GM21447 (cell line): ENCODE measurements around the gene TAS1R2.
"Not testable (repeated sequence)": the region's sequence is repeated elsewhere in the genome, so short reads cannot be mapped to it uniquely, and the experiment has no call there.

Source experiments
- ATAC-seq: cut with Tn5 transposase; IDR thresholded peaks from one replicate; pipeline ENCODE4 v1.9.1; 2021; ENCODE audit not compliant: unreplicated experiment

Gene TAS1R2

GRCh38 chr1:18869847-18870594, 10.6 kb upstream of the TAS1R2 start:
- ATAC-seq: no peak

GRCh38 chr1:18868801-18869424, 9.5 kb upstream of the TAS1R2 start:
- ATAC-seq: no peak

- no peak for ATAC-seq
These were observed 8.9 kb upstream of the TAS1R2 start for GRCh38 chr1:18868354-18868753.

- ATAC-seq: no peak
These were observed 7.4 kb upstream of the TAS1R2 start for GRCh38 chr1:18866846-18867245.

GRCh38 chr1:18866314-18866713, 6.9 kb upstream of the TAS1R2 start:
- no peak for ATAC-seq

GRCh38 chr1:18865176-18865575, 5.7 kb upstream of the TAS1R2 start:
- no peak for ATAC-seq

- no peak for ATAC-seq
These were observed 2.1 kb upstream of the TAS1R2 start for GRCh38 chr1:18861590-18861989.

GRCh38 chr1:18861082-18861481, 1.6 kb upstream of the TAS1R2 start:
- no peak for ATAC-seq

GRCh38 chr1:18858070-18858688, 1.3 kb downstream of the TAS1R2 start:
- ATAC-seq: no peak

- ATAC-seq: no peak
These were observed 3.0 kb downstream of the TAS1R2 start for GRCh38 chr1:18856435-18856834.

- ATAC-seq: no peak
These were observed 3.9 kb downstream of the TAS1R2 start for GRCh38 chr1:18855573-18855972.

- ATAC-seq: no peak
These were observed 5.0 kb downstream of the TAS1R2 start for GRCh38 chr1:18854331-18855025.

GRCh38 chr1:18852501-18852900, 7.0 kb downstream of the TAS1R2 start:
- ATAC-seq: no peak

GRCh38 chr1:18849261-18849711, 10.2 kb downstream of the TAS1R2 start:
- no peak for ATAC-seq

GRCh38 chr1:18847723-18848122, 11.7 kb downstream of the TAS1R2 start:
- not testable (repeated sequence) for ATAC-seq

GRCh38 chr1:18840145-18840544, 19.3 kb downstream of the TAS1R2 start:
- ATAC-seq: no peak

- ATAC-seq: no peak
These were observed 22.8 kb downstream of the TAS1R2 start for GRCh38 chr1:18836654-18837053.

GRCh38 chr1:18832319-18832718, 27.1 kb downstream of the TAS1R2 start:
- ATAC-seq: not testable (repeated sequence)

GRCh38 chr1:18831656-18832055, 27.8 kb downstream of the TAS1R2 start:
- no peak for ATAC-seq

GRCh38 chr1:18830596-18830995, 28.9 kb downstream of the TAS1R2 start:
- ATAC-seq: no peak

GRCh38 chr1:18829671-18830070, 29.8 kb downstream of the TAS1R2 start:
- no peak for ATAC-seq

- no peak for ATAC-seq
These were observed 31.2 kb downstream of the TAS1R2 start for GRCh38 chr1:18828224-18828623.
